Measurements from ENCODE around the gene ATP6V1C2.

- TF ChIP-seq POLR2A (IDR thresholded peaks at IDR 0.05; ENCODE audit: low read depth, low read length) (no peak), POLR2AphosphoS5 (IDR thresholded peaks at IDR 0.05; ENCODE audit: low read depth, low read length) (no peak), TAF1 (IDR thresholded peaks at IDR 0.05; ENCODE audit: borderline replicate concordance, low read depth, low read length) (no peak)
These were observed 43.5 kb downstream of the ATP6V1C2 start for GRCh38 chr2:10764896-10765295.

Data from GM12892 (cell line).